Measurements from ENCODE around the gene AFF4. TPM values are rescaled to one million over a fixed set of nuclear protein-coding genes. Genes with fewer than 3 reads are reported as not detected.
A peak's percentile ranks its signal among the peaks of the same experiment; 100 is the strongest.
"Not testable (repeated sequence)": the region's sequence is repeated elsewhere in the genome, so short reads cannot be mapped to it uniquely, and the experiment has no call there.

The AFF4 gene
- 10 to 100 TPM; 78.2 to 90.3 TPM for total RNA-seq
- long read RNA-seq, donor 1, full-length matches to known transcripts, result 3 of 13 reads
- long read RNA-seq, donor 1, partial matches to known transcripts, result 6 of 13 reads
- long read RNA-seq, donor 1, other reads (novel, unspliced or antisense), result 4 of 13 reads
- long read RNA-seq, donor 2, transcript AFF4-206 (5 exons, 1,729 nt), result major isoform, 6 of 56 reads
- long read RNA-seq, donor 2, partial matches to known transcripts, result 43 of 56 reads
- long read RNA-seq, donor 2, other reads (novel, unspliced or antisense), result 7 of 56 reads

GRCh38 chr5:132963171-132964104, at the start of gene AFF4:
TSS of gene AFF4 (minus strand) at chr5:132963634. CDS start at chr5:132937189, 26,445 bp downstream.
- intact Hi-C loops (cut with DNase I), result no loop called here
- DNase-seq (ENCODE audit: low spot score), result peak; percentile 99

- DNase-seq (ENCODE audit: low spot score); intact Hi-C loops (cut with DNase I): not testable (repeated sequence)
Measured at GRCh38 chr5:133008455-133008854, 45.0 kb upstream of the AFF4 start.

- DNase-seq (ENCODE audit: low spot score), result no peak
- intact Hi-C loops (cut with DNase I), result no loop called here
Measured at GRCh38 chr5:133006653-133007052, 43.2 kb upstream of the AFF4 start.

- no peak for DNase-seq (ENCODE audit: low spot score)
- intact Hi-C loops (cut with DNase I), result no loop called here
Measured at GRCh38 chr5:132999246-132999645, 35.8 kb upstream of the AFF4 start.

GRCh38 chr5:132998556-132998955, 35.1 kb upstream of the AFF4 start:
- intact Hi-C loops (cut with DNase I), result no loop called here
- no peak for DNase-seq (ENCODE audit: low spot score)

- DNase-seq (ENCODE audit: low spot score), result no peak
- intact Hi-C loops (cut with DNase I), result no loop called here
Measured at GRCh38 chr5:132996307-132996706, 32.9 kb upstream of the AFF4 start.

GRCh38 chr5:132987531-132988408, 24.3 kb upstream of the AFF4 start:
- intact Hi-C loops (cut with DNase I), result no loop called here
- DNase-seq (ENCODE audit: low spot score), result peak; percentile 59

GRCh38 chr5:132982971-132983370, 19.5 kb upstream of the AFF4 start:
- intact Hi-C loops (cut with DNase I), result not testable (repeated sequence)
- peak; percentile 58 for DNase-seq (ENCODE audit: low spot score)

GRCh38 chr5:132981288-132981687, 17.9 kb upstream of the AFF4 start:
- intact Hi-C loops (cut with DNase I), result no loop called here
- peak; percentile 4 for DNase-seq (ENCODE audit: low spot score)

- DNase-seq (ENCODE audit: low spot score), result no peak
- intact Hi-C loops (cut with DNase I), result no loop called here
Measured at GRCh38 chr5:132979976-132980375, 16.5 kb upstream of the AFF4 start.

- intact Hi-C loops (cut with DNase I), result no loop called here
- DNase-seq (ENCODE audit: low spot score), result no peak
Measured at GRCh38 chr5:132979367-132979940, 16.0 kb upstream of the AFF4 start.

GRCh38 chr5:132976852-132977251, 13.4 kb upstream of the AFF4 start:
- DNase-seq (ENCODE audit: low spot score), result no peak
- intact Hi-C loops (cut with DNase I), result no loop called here

- DNase-seq (ENCODE audit: low spot score); intact Hi-C loops (cut with DNase I): not testable (repeated sequence)
Measured at GRCh38 chr5:132972436-132972828, 9.0 kb upstream of the AFF4 start.

GRCh38 chr5:132971483-132972435, 8.3 kb upstream of the AFF4 start:
- DNase-seq (ENCODE audit: low spot score), result no peak
- intact Hi-C loops (cut with DNase I), result no loop called here

- no peak for DNase-seq (ENCODE audit: low spot score)
- intact Hi-C loops (cut with DNase I), result no loop called here
Measured at GRCh38 chr5:132965120-132965519, 1.7 kb upstream of the AFF4 start.

GRCh38 chr5:132962429-132963021, 909 bp downstream of the AFF4 start:
- DNase-seq (ENCODE audit: low spot score), result no peak
- intact Hi-C loops (cut with DNase I), result no loop called here

- intact Hi-C loops (cut with DNase I), result no loop called here
- DNase-seq (ENCODE audit: low spot score), result no peak
Measured at GRCh38 chr5:132961887-132962286, 1.5 kb downstream of the AFF4 start.
